Neural progenitor cell (in vitro differentiated cells): ENCODE results near the gene RTEL1.

Experiments used
- CTCF ChIP-seq: fragments of 200-600 bp; sonication (generic); IDR thresholded peaks from 2 replicates; pipeline ENCODE4 v1.5.1; 2017; ENCODE audit warnings: antibody characterized with exemption, mild to moderate bottlenecking
- EZH2 ChIP-seq: fragments of 200-600 bp; sonication (generic); IDR thresholded peaks from 2 replicates; pipeline ENCODE4 v1.6.1; 2017; ENCODE audit warnings: antibody characterized with exemption, mild to moderate bottlenecking, moderate library complexity
- EZH2phosphoT487 ChIP-seq: fragments of 200-600 bp; sonication (generic); IDR thresholded peaks from 2 replicates; pipeline ENCODE4 v1.6.1; 2017; ENCODE audit warnings: antibody characterized with exemption

- TF ChIP-seq CTCF, result no peak
- no peak for TF ChIP-seq EZH2
- no peak for TF ChIP-seq EZH2phosphoT487
Measured at GRCh38 chr20:63659370-63659769, 1.3 kb downstream of the RTEL1 start.
